Measurements from ENCODE around the gene MMP20.

GRCh38 chr11:102666331-102666957, 41.3 kb upstream of the MMP20 start:
- TF ChIP-seq ELF4 (CRISPR knock-in tag; IDR thresholded peaks at IDR 0.05; ENCODE audit: low read depth) (no peak), ATF2 (CRISPR knock-in tag; IDR thresholded peaks at IDR 0.05; ENCODE audit: borderline replicate concordance, low read depth) (no peak), ATF1 (CRISPR knock-in tag; IDR thresholded peaks at IDR 0.05) (no peak), CTCF (IDR thresholded peaks at IDR 0.05) (peak; percentile 54), USF2 (CRISPR knock-in tag; IDR thresholded peaks at IDR 0.05) (no peak), USF1 (CRISPR knock-in tag; IDR thresholded peaks at IDR 0.05) (no peak)
